HFF-Myc (cell line): ENCODE results near the gene SLC35D2.

Source experiments
- DNase-seq: peaks from one replicate; pipeline ENCODE4 v3.0.0-alpha.2; 2011; ENCODE audit warnings: low read depth; ENCODE audit errors: extremely low read depth
- H3K4me3 ChIP-seq: replicated peaks from 2 replicates; pipeline ENCODE4 v1.5.1; 2011; ENCODE audit warnings: low read depth, mild to moderate bottlenecking, control low read depth, low read length
- CTCF ChIP-seq: IDR thresholded peaks from 2 replicates; pipeline ENCODE4 v1.5.1; 2012; ENCODE audit warnings: mild to moderate bottlenecking, low read depth, low read length, control low read depth; ENCODE audit errors: missing control alignments

SLC35D2 gene

DNA sequence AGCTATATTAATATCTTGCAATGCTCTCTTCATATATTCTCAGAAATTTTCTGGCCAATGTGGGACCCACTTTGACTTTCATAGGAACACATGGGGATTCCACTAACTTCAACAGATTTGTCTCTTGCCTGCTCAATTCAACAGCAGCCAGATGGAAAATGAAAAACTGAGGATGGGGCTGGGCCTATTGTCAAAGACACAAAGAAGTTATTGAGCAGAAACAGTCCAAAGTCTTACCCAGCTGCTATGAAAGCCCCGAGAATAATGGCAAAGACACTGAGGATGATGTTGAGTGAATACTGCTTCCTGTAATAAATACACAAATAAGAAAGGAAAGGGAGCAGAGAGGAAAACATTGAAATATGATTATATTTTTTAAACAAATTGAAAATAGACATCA is 32.6 kb downstream of the SLC35D2 start:
- no peak overlapping the region for H3K4me3 ChIP-seq
- no peak for TF ChIP-seq CTCF
- DNase-seq, result no peak

DNA sequence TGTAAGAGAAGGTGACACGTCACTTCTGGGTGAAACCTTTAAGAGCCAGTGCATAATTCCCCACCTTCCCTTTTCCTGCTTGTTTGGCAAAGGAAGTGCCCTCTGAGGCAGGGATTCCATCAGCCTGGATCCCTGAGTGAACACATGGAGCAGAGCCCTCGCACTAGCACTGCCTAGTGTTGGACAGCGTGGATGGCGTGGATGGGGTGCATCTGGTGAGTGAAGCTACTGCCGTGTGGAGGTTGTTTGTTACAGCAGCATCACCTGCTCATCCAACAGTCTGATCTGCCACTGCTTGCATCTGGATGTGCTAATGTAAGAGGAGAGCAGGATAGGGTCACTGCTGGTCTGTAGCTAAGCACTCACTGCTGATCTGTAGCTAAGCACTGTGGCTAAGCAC is 35.2 kb downstream of the SLC35D2 start:
- no peak for TF ChIP-seq CTCF

GRCh38 chr9:96345551-96345950 is 38.0 kb downstream of the SLC35D2 start:
- H3K4me3 ChIP-seq, result no peak overlapping the region
- no peak for DNase-seq
- no peak for TF ChIP-seq CTCF

More for the DNA sequence above, 35.2 kb downstream of the SLC35D2 start:
- no peak for DNase-seq
- H3K4me3 ChIP-seq, result no peak overlapping the region

- peak; percentile 92 for DNase-seq
- TF ChIP-seq CTCF, result no peak
- H3K4me3 ChIP-seq, result no peak overlapping the region
These were observed 38.9 kb downstream of the SLC35D2 start for GRCh38 chr9:96344458-96345180.

GRCh38 chr9:96343515-96344360 is 39.8 kb downstream of the SLC35D2 start:
- DNase-seq, result no peak
- TF ChIP-seq CTCF, result no peak
- no peak overlapping the region for H3K4me3 ChIP-seq

- no peak for DNase-seq
- H3K4me3 ChIP-seq, result no peak overlapping the region
- TF ChIP-seq CTCF, result no peak
These were observed 40.8 kb downstream of the SLC35D2 start for GRCh38 chr9:96342571-96343245.
